Measurements from ENCODE around the gene DPP9. TPM values are rescaled to one million over a fixed set of nuclear protein-coding genes. Genes with fewer than 3 reads are reported as not detected.

DPP9 gene
- total RNA-seq, 1 experiment from 2014 or later: 22.5 TPM

DNA sequence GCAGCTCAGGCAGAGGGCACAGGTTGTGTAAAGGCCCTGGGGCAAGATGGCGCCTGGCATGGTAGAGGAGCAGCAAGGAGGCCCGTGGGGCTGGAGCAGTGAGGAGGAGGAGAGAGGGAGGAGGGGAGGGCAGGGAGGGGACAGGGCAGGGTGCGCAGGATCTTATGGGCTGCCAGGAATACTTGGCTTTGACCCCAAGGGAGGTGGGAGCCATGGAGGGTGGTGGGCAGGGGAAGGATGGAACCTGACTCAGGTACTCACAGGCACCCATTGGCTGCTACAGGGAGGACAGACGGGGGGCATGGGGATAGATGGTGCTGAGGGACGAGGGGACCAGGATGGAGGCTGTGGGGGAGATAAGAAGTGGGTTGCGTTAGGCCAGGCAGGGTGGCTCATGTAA, 81.0 kb downstream of the DPP9 start:
- in situ Hi-C loops (cut with HindIII; ENCODE audit: low sequenced_read_pairs): no loop called here

DNA sequence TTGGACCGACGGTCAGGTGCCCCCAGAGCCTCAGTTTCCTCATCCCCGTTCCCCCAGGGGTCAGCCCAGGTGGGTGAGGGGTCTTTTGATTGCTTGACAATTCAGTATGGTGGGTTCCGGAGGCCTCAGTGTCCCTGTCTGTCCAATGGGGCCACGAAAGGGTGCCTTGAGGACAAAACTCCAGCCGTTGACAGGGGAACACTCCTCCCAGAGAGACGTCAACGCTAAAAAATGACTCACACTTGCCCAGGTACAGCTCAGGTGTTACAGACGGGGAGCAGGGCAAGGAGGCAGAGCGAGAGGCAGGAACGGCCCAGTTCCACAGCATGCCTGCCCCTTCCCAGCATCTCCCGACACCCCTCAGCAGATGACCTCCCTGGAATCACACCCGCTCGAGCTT, 82.5 kb downstream of the DPP9 start:
- in situ Hi-C loops (cut with HindIII; ENCODE audit: low sequenced_read_pairs): no loop called here
- no peak for DNase-seq (ENCODE audit: low spot score)

More for the DNA sequence above, 81.0 kb downstream of the DPP9 start:
- DNase-seq (ENCODE audit: low spot score): no peak

DNA sequence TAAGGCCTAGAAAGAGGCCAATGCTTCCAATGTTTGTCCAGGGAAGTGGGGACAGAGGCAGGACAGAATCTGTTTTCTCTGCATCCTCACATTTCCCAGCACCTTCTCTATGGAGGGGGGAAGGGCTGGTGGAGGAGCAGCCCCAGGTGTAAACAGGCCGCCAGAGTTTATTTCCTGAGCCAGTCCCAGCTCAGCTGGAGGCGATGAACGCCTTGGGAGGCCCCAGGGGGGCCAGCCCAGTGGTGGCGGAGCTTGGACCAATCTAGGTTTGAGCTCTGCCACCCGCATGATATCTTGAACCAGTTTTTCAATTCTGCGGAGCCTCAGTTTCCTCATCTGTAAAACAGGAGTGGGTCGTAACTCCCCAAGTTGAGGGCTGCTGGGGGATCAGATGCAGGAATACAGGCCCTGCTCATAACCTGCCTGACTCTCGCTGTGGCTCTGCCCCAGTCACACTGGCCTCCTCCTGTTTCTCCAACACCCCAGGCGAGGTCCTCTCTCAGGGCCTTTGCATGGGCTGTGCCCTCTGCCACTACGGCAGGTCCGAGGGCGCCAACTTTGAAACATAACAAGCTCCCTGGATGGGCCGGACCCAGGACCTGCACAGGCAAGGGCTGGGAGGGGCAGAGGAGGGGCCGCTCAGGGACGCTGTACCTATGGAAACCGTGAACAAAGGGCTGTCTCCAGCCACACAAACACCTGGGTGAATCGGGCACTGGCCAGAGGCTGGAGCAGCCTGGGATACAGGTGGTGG, 83.2 kb downstream of the DPP9 start:
- no peak for DNase-seq (ENCODE audit: low spot score)
- in situ Hi-C loops (cut with HindIII; ENCODE audit: low sequenced_read_pairs): no loop called here

DNA sequence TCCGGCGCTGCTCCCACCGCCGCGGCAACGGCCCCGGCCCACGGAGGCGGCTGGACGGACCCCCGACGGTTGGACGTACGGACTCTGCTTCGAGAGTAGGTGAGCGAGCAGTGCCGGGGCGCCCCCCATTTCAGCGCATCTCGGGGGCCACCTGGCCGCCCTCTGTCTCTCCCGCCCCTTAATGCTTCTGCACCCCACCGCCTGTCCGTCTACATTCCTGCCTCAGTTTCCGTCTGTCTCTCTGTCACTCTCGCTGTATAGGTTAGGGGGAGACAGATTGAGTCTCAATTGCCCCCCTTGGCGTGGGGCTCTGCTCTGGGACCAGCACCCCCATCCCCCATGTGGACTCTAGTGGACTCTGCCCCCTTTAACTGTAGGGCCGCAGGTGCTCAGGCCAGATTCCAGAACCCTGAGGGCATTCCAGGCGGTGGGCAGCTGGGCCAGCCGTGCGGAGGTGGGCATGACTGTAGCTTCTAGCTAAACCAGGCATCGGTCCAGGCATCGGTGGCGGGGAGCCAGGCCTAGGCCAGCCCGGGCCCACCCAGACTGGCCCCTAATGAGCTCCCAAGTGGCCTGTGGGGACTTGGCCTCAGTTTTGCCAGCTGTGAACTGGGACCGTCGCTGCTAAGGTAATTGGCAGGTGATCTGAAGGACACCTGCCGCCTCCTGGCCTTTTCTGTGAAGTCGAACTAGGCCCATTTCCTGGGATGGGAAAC, 84.0 kb downstream of the DPP9 start:
- no peak for DNase-seq (ENCODE audit: low spot score)
- in situ Hi-C loops (cut with HindIII; ENCODE audit: low sequenced_read_pairs): no loop called here

DNA sequence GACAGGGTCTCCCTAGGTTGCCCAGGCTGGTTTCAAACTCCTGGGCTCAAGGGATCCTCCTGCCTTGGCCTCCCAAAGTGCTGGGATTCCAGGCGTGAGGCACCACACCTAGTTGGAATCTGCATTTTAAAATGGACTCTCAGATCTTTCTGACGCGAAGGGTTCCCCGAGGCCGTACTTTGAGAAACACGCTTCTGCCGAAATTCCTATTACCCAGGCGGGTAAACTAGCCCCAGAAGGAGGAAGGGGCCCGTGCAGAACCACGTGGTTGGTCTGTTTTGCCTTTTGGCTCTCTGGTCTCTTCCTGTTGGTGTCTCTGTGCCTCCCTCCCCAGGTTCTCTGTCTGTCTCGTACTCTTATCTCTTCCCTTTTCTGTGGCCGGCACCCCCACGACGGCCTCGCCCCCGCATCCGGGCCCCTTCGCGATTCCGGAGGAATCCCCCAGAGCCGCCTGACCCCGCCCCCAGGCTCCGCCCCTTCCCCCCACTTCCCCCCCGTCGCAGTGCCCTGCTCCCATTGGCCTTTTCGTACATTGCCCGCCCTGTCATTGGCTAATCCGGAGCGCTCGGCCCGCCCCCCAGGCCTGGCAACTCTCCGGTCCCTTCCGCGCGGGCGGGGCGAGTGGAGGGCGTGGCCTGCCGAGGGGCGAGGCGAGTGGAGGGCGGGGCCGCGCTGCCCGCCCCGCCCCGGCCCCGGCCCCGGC, 84.7 kb downstream of the DPP9 start, which contains the start of gene TNFAIP8L1:
Gene TNFAIP8L1, plus strand, starts transcription at position 689 of the 703 bp plus-strand sequence. CDS start 12,354 bp downstream, outside the sequence.
- in situ Hi-C loops (cut with HindIII; ENCODE audit: low sequenced_read_pairs): no loop called here
- peak; percentile 94 for DNase-seq (ENCODE audit: low spot score)

DNA sequence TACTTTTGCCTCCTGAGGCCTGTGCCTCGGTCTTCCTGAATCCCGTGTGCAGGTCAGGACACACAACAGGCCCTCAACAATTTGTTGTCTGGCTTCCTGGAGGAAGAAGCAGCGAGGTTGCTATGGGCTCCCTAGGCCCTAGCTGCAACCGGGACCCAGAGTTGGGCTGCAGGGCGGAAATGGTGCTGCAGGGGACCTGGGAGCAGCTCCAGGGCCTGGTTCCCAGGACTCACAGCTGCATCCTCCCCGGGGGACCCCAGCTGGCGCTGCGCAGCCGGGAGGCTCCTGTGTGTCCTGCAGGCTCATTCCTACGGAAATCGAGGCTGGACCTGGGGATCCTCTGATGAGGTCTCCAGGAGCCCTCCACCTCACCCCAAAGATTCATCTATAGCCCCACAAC, 85.3 kb downstream of the DPP9 start:
- in situ Hi-C loops (cut with HindIII; ENCODE audit: low sequenced_read_pairs): no loop called here
- no peak for DNase-seq (ENCODE audit: low spot score)

DNA sequence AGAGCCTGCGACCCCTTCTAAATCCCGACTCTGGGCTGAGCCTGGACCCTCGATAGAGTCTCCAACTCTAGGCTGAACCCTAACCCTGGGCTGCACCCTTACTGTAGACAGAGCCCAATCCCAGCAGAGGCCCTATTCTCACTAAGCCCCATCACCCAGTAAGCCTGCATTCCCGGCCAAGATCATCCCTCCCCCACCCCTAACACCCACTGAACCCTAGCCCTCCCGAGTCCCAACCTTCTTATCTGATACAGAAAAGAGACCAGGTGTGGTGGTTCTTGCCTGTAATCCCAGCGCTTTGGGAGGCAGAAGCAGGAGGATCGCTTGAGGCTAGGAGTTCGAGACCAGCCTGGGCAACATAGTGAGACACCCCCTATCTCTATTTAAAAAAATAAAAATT, 86.9 kb downstream of the DPP9 start:
- no peak for DNase-seq (ENCODE audit: low spot score)
- in situ Hi-C loops (cut with HindIII; ENCODE audit: low sequenced_read_pairs): no loop called here

DNA sequence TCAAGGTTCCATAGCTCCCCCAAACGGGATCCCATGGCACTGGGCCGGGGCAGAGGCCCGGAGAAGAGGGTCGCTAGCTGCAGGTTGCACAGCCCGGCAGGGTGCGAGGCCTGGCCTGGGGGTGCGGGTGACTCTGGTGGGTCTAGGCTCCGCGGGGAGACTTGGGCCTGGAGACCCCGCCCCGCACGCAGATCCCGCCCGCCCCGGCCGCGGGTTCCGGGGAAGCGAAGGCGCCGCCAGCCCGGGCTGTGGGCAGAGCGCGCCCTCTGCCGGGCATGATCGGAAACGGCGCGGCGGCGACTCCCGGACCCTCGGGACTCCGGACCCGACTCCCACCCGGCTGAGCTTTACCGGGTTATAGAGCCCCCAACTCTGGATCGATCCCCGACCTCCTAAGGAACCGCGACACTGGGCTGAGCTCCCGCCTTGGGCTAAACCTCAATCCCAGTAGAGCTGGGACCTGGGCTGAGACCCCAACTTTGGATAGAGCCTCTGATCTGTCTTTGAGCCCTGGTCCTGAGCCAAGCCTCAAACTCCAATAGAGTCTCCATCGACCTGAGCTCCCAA, 87.4 kb downstream of the DPP9 start:
- in situ Hi-C loops (cut with HindIII; ENCODE audit: low sequenced_read_pairs): no loop called here
- DNase-seq (ENCODE audit: low spot score): peak; percentile 57

DNA sequence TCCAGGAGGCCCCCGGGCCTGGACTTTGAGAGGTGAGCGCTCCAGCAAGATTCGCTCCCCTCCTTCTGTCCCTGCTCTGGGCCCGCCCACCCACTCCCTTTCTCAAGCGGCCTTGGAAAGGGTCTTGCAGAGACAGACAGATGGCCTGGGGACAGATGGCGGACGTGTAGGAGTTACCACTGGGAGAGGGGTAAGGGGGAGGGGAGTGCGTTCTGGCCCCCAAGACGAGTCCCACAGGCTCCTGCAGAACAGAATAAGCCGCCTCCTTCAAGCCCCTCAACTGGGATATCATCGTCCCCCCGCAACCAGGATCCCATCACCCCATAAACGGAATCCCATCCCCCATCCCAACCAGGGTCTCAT, 87.9 kb downstream of the DPP9 start:
- in situ Hi-C loops (cut with HindIII; ENCODE audit: low sequenced_read_pairs): no loop called here
- DNase-seq (ENCODE audit: low spot score): no peak

DNA sequence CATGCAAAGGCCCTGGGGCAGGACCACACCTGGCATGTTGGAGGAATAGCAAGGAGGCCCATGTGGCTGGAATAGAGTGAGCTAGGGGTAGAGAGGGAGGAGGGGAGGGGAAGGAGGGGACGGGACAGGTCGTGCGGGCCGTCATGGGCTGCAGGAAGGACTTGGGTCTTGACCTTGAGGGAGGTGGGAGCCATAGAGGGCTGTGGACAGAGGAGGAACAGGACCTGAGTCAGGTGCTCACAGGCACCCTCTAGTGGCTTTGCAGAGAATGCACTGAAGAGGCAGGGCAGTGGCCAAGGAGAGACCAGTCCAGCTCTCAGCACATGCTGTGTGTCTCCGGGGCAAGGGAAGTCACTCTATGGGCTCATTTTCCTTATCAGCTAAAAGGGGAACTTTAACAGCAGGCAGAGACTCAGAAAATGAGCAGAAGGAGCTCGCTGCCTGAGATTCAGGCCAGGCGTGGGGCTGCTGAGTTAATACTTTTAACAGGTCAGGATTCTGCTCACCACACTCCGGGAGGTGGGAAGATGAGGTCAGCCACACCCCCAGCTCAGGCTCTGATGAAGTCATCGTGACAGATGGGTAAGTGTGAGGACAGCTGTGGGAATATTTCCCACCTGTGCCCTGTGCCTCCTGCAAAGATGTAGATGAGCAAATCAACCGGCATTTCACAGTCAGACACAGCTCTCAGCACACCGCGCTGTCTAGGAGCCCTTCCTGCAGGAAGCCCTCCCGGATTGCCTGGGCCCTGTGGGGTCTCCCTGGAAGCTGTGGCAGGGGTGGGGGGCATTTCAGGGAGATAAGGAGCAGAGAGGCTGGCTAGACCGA, 90.3 kb downstream of the DPP9 start:
- in situ Hi-C loops (cut with HindIII; ENCODE audit: low sequenced_read_pairs): no loop called here
- peak; percentile 63 for DNase-seq (ENCODE audit: low spot score)

Other genes starting within 250 kb of the DPP9 start
- gene PLIN4, start 205.4 kb downstream of the DPP9 start, total RNA-seq (2014; rRNA removed; shearing (Covaris generic)): 0.18 and 0.34 TPM in 2 replicates
- gene PLIN5, start 188.6 kb downstream of the DPP9 start, total RNA-seq (2014; rRNA removed; shearing (Covaris generic)): 3.5 TPM in 1 of 2 replicates, not detected in the other
- 0.25 and 0.41 TPM in 2 replicates for gene LRG1, start 183.8 kb downstream of the DPP9 start, total RNA-seq (2014; rRNA removed; shearing (Covaris generic))
- 147 and 162 TPM in 2 replicates for gene SEMA6B, start 164.2 kb downstream of the DPP9 start, total RNA-seq (2014; rRNA removed; shearing (Covaris generic))
- gene TNFAIP8L1, start 84.3 kb downstream of the DPP9 start, total RNA-seq (2014; rRNA removed; shearing (Covaris generic)): 5.7 and 6.6 TPM in 2 replicates
- 182 and 187 TPM in 2 replicates for gene MYDGF, start 53.5 kb downstream of the DPP9 start, total RNA-seq (2014; rRNA removed; shearing (Covaris generic))
- gene FEM1A, start 67.9 kb upstream of the DPP9 start, total RNA-seq (2014; rRNA removed; shearing (Covaris generic)): 21.5 and 26.6 TPM in 2 replicates
- gene TICAM1, start 107.9 kb upstream of the DPP9 start, total RNA-seq (2014; rRNA removed; shearing (Covaris generic)): not detected in 2 replicates
- gene PLIN3, start 143.8 kb upstream of the DPP9 start, total RNA-seq (2014; rRNA removed; shearing (Covaris generic)): 231 TPM in 2 replicates
- gene ARRDC5, start 179.1 kb upstream of the DPP9 start, total RNA-seq (2014; rRNA removed; shearing (Covaris generic)): not detected in 2 replicates
- 88.6 and 112 TPM in 2 replicates for gene UHRF1, start 185.7 kb upstream of the DPP9 start, total RNA-seq (2014; rRNA removed; shearing (Covaris generic))
- gene KDM4B, start 245.3 kb upstream of the DPP9 start, total RNA-seq (2014; rRNA removed; shearing (Covaris generic)): 15.5 and 19.3 TPM in 2 replicates